OCI-LY1 (cell line): ENCODE results near the gene BEAN1.

ENCODE experiments used
- H2AFZ ChIP-seq: fragments of 200-600 bp; sonication (generic), shearing (Covaris generic); 2 replicates; pipeline ENCODE4 v1.6.0; 2014; ENCODE audit warnings: antibody characterized with exemption, mild to moderate bottlenecking, low read length
- H3F3A ChIP-seq: fragments of 200-600 bp; sonication (generic), shearing (Covaris generic); 2 replicates; pipeline ENCODE4 v1.6.0; 2014; ENCODE audit warnings: mild to moderate bottlenecking, antibody characterized with exemption, low read length, moderate library complexity; ENCODE audit not compliant: insufficient read depth
- H3K27ac ChIP-seq: fragments of 200-600 bp; sonication (generic); 2 replicates; pipeline ENCODE4 v1.5.1; 2014; ENCODE audit warnings: low read length, mixed run types, mild to moderate bottlenecking, low read depth; ENCODE audit not compliant: poor library complexity, severe bottlenecking
- H3K27me3 ChIP-seq: fragments of 200-600 bp; sonication (generic); 2 replicates; pipeline ENCODE4 v1.6.0; 2014; ENCODE audit warnings: antibody characterized with exemption, mild to moderate bottlenecking, low read length, moderate library complexity; ENCODE audit not compliant: insufficient read depth
- H3K36me3 ChIP-seq: fragments of 200-600 bp; sonication (generic); 2 replicates; pipeline ENCODE4 v1.6.1; 2014; ENCODE audit warnings: mild to moderate bottlenecking, antibody characterized with exemption, low read length, moderate library complexity, mixed read lengths; ENCODE audit not compliant: insufficient read depth
- H3K4me1 ChIP-seq: fragments of 200-600 bp; sonication (generic); 2 replicates; pipeline ENCODE4 v1.5.1; 2014; ENCODE audit warnings: mild to moderate bottlenecking, low read length, moderate library complexity; ENCODE audit not compliant: insufficient read depth, severe bottlenecking
- H3K4me2 ChIP-seq: fragments of 200-600 bp; sonication (generic), shearing (Covaris generic); 2 replicates; pipeline ENCODE4 v1.6.1; 2014; ENCODE audit warnings: low read length
- H3K4me3 ChIP-seq: fragments of 200-600 bp; sonication (generic); 2 replicates; pipeline ENCODE4 v1.5.1; 2014; ENCODE audit warnings: low read length, low read depth, mild to moderate bottlenecking, mixed read lengths; ENCODE audit not compliant: poor library complexity, severe bottlenecking
- H3K79me2 ChIP-seq: fragments of 200-600 bp; shearing (Covaris generic); 2 replicates; pipeline ENCODE4 v1.6.1; 2016; ENCODE audit warnings: mixed run types, low read length, mixed read lengths; ENCODE audit not compliant: insufficient read depth
- H3K9ac ChIP-seq: fragments of 200-600 bp; sonication (generic), shearing (Covaris generic); 2 replicates; pipeline ENCODE4 v1.6.1; 2014; ENCODE audit warnings: mild to moderate bottlenecking, low read length, mixed read lengths
- H3K9me2 ChIP-seq: fragments of 200-600 bp; sonication (generic), shearing (Covaris generic); 2 replicates; pipeline ENCODE4 v1.6.1; 2014; ENCODE audit warnings: low read depth, mild to moderate bottlenecking, low read length, mixed read lengths
- H3K9me3 ChIP-seq: fragments of 200-600 bp; shearing (Covaris generic); 2 replicates; pipeline ENCODE4 v1.6.1; 2014; ENCODE audit warnings: low read length, mixed read lengths
- H4K20me1 ChIP-seq: fragments of 200-600 bp; sonication (generic), shearing (Covaris generic); 2 replicates; pipeline ENCODE4 v1.6.0; 2016; ENCODE audit warnings: mild to moderate bottlenecking, low read length; ENCODE audit not compliant: insufficient read depth
- EZH2 ChIP-seq: fragments of 200-600 bp; sonication (generic), shearing (Covaris generic); IDR thresholded peaks from 2 replicates; pipeline ENCODE4 v1.8.0; 2017; ENCODE audit warnings: borderline replicate concordance, mixed run types, mild to moderate bottlenecking, antibody characterized with exemption, low read length, moderate library complexity, mixed read lengths
- TF ChIP-seq, protein P1 (sequence below): fragments of 200-600 bp; sonication (generic), shearing (Covaris generic); IDR thresholded peaks from 2 replicates; pipeline ENCODE4 v1.5.1; 2017; ENCODE audit warnings: mild to moderate bottlenecking, antibody characterized with exemption, low read length, moderate library complexity, mixed read lengths

Gene BEAN1

DNA sequence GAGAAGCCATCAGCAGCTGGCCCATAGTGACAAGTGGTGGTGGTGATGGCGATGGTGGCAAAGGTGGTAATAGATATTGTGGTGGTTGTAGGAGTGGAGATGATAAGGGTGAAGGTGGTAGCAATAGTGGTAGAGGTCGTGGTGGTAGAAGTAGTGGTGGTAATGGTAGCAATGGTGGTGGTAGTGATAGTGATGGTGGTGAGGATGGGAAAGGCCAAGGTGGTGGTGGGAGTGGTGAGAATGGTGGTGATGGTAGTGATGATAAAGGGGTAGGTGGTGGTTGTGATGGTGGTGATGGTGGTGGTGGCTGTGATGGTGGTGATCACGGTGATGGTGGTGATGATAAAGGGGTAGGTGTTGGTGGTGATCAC, 47.5 kb upstream of the BEAN1 start:
- no peaks in the 10 kb centered on the region for H4K20me1 ChIP-seq
- H3K79me2 ChIP-seq, result no peaks in the 10 kb centered on the region
- H2AFZ ChIP-seq, result no peak overlapping the region
- H3F3A ChIP-seq, result no peaks in the 10 kb centered on the region
- TF ChIP-seq EZH2, result no peak
- TF ChIP-seq, protein P1, sequence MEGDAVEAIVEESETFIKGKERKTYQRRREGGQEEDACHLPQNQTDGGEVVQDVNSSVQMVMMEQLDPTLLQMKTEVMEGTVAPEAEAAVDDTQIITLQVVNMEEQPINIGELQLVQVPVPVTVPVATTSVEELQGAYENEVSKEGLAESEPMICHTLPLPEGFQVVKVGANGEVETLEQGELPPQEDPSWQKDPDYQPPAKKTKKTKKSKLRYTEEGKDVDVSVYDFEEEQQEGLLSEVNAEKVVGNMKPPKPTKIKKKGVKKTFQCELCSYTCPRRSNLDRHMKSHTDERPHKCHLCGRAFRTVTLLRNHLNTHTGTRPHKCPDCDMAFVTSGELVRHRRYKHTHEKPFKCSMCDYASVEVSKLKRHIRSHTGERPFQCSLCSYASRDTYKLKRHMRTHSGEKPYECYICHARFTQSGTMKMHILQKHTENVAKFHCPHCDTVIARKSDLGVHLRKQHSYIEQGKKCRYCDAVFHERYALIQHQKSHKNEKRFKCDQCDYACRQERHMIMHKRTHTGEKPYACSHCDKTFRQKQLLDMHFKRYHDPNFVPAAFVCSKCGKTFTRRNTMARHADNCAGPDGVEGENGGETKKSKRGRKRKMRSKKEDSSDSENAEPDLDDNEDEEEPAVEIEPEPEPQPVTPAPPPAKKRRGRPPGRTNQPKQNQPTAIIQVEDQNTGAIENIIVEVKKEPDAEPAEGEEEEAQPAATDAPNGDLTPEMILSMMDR, result no peak
- no peak overlapping the region for H3K27ac ChIP-seq
- H3K4me2 ChIP-seq, result no peak overlapping the region
- no peaks in the 10 kb centered on the region for H3K27me3 ChIP-seq
- no peaks in the 10 kb centered on the region for H3K36me3 ChIP-seq
- H3K4me1 ChIP-seq, result no peaks in the 10 kb centered on the region
- no peak overlapping the region for H3K9ac ChIP-seq
- no peaks in the 10 kb centered on the region for H3K9me3 ChIP-seq
- no peaks in the 10 kb centered on the region for H3K9me2 ChIP-seq
- H3K4me3 ChIP-seq, result no peak overlapping the region

DNA sequence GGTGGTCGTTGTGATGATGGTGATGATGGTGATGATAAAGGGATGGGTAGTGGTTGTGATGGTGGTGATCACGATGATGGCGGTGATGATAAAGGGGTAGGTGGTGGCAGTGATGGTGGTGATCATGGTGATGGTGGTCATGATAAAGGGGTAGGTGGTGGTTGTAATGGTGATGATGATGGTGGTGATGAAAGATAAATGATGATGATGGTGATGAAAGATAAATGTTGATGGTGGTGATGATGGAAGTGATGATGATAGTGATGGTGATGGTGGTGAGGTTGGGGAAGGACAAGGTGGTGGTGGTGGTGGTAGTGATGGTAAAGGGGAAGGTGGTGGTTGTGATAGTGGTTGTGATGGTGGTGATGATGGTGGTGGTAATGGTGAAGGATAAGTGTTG, 46.7 kb upstream of the BEAN1 start:
- Histone ChIP-seq H3F3A (no peaks in the 10 kb centered on the region), H3K79me2 (no peaks in the 10 kb centered on the region)

DNA sequence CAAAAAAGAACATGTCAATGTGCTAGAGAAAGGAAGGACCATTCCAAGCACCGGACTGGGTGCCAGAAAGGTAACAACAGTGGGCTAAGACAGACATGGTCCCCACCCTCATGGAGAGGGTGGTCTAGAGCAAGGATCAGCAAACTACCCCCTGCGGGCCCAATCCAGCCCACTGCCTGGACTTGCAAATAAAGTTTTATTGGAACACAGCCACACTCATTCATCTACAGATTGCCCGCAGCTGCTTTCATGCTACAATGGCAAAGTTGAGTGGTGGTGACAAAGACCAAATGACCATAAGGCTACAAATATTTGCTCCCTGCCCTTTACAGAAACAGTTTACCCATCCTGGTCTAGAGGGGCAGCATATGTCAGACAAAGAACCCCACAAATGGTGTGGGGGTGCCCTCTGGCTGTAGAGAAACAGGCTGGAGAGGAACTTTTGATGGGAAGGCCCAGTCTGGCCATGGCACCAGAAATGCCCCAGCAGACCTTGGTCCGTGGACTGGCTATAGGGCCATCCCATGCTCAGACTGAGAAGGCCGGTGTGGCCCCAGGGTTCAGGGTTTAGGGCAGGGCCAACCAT, 45.4 kb upstream of the BEAN1 start:
- Histone ChIP-seq H2AFZ (no peak overlapping the region), H3K4me1 (no peaks in the 10 kb centered on the region), H3K27me3 (no peaks in the 10 kb centered on the region), H3K4me3 (no peak overlapping the region), H4K20me1 (no peaks in the 10 kb centered on the region), H3K4me2 (no peak overlapping the region), H3K9me3 (no peaks in the 10 kb centered on the region), H3K9ac (no peak overlapping the region), H3K9me2 (no peaks in the 10 kb centered on the region), H3K79me2 (no peaks in the 10 kb centered on the region), H3K27ac (no peak overlapping the region), H3K36me3 (no peaks in the 10 kb centered on the region), H3F3A (no peaks in the 10 kb centered on the region)
- no peak for TF ChIP-seq EZH2
- TF ChIP-seq, protein P1, result no peak

More for the DNA sequence above, 46.7 kb upstream of the BEAN1 start:
- no peaks in the 10 kb centered on the region for H3K9me2 ChIP-seq
- no peak overlapping the region for H3K9ac ChIP-seq
- H3K4me1 ChIP-seq, result no peaks in the 10 kb centered on the region
- no peaks in the 10 kb centered on the region for H3K36me3 ChIP-seq
- no peaks in the 10 kb centered on the region for H4K20me1 ChIP-seq
- no peak overlapping the region for H3K4me2 ChIP-seq
- H3K27ac ChIP-seq, result no peak overlapping the region
- no peaks in the 10 kb centered on the region for H3K27me3 ChIP-seq
- H3K9me3 ChIP-seq, result no peaks in the 10 kb centered on the region
- no peak overlapping the region for H2AFZ ChIP-seq
- H3K4me3 ChIP-seq, result no peak overlapping the region
- TF ChIP-seq EZH2, result no peak
- TF ChIP-seq, protein P1, result no peak
